Heart left ventricle (tissue), 13 donors: ENCODE data around the gene GPRIN1.

Experiments used
- CTCF ChIP-seq, 12 donors: fragments of 200-600 bp; sonication (generic) in 4 of 12; IDR thresholded peaks; one replicate each; pipeline versions ENCODE4 v1.5.0 to v1.8.0; 2018 to 2022; ENCODE audit warnings: antibody characterized with exemption in 12 of 12, mild to moderate bottlenecking in 5 of 12
- POLR2A ChIP-seq, 2 donors: fragments of 450-650 bp; IDR thresholded peaks; one replicate each; pipeline ENCODE4 v1.6.1; 2017; ENCODE audit warnings: antibody characterized with exemption in 2 of 2, mild to moderate bottlenecking in 2 of 2, moderate library complexity in 2 of 2
- donor health status: ischemic (EF 13 %, LVEDD 7.1; RV severe dilation, severe dysfunction).
- donor health status: DM: no; HTN: yes; CAD: no.
- donor health status: DM: no; HTN: no; CAD: no.
- donor health status: ischemic (EF 25% LVEDD 6.9; RV normal size, moderate dysfunction).
- donor health status: ischemic (EF 25% LVEDD 5.7; RV mildly dilated, moderate dysfunction).
- donor health status: ischemic (EF 35%, LVEDD 5.7; RV mildly dilated, moderate dysfunction).
- donor health status: nonischemic (EF 11% LVEDD 7.7; RV severe dilation, severe dysfunction).
- donor health status: DM: yes; HTN: yes; CAD: no.
- donor health status: PGD.
- donor health status: ischemic (EF 29% LVEDD 5.4; RV normal size, mild dysfunction).
- donor health status: nonischemic (EF 23%, LVEDD 6.1; RV moderate dilation, normal function).

DNA sequence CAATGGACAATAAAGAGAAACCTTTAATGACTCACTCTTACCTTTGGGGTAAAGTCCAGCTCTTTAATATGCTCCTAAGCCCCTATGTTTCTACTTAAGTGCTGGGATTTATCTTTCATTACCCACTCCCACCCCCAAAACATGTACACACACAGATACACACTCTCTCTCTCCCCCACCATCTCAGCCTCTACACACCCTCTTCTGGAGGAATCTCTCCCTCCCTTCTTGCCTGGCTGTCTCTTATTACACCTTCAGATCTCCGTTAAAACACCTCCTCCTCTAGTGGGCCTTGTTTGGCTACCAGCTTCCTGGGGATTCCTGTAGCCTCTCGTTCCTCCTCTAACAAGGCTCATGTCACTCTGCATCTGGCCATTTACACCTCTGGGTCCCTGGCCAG is 6.9 kb downstream of the GPRIN1 start:
- no peak for TF ChIP-seq POLR2A (IDR thresholded peaks at IDR 0.05)
- no peak for TF ChIP-seq CTCF (IDR thresholded peaks at IDR 0.05)
